ENCODE measurements around the gene RITA1.
"Not testable (repeated sequence)": the region's sequence is repeated elsewhere in the genome, so short reads cannot be mapped to it uniquely, and the experiment has no call there.

RITA1 gene, protein sequence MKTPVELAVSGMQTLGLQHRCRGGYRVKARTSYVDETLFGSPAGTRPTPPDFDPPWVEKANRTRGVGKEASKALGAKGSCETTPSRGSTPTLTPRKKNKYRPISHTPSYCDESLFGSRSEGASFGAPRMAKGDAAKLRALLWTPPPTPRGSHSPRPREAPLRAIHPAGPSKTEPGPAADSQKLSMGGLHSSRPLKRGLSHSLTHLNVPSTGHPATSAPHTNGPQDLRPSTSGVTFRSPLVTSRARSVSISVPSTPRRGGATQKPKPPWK

DNA sequence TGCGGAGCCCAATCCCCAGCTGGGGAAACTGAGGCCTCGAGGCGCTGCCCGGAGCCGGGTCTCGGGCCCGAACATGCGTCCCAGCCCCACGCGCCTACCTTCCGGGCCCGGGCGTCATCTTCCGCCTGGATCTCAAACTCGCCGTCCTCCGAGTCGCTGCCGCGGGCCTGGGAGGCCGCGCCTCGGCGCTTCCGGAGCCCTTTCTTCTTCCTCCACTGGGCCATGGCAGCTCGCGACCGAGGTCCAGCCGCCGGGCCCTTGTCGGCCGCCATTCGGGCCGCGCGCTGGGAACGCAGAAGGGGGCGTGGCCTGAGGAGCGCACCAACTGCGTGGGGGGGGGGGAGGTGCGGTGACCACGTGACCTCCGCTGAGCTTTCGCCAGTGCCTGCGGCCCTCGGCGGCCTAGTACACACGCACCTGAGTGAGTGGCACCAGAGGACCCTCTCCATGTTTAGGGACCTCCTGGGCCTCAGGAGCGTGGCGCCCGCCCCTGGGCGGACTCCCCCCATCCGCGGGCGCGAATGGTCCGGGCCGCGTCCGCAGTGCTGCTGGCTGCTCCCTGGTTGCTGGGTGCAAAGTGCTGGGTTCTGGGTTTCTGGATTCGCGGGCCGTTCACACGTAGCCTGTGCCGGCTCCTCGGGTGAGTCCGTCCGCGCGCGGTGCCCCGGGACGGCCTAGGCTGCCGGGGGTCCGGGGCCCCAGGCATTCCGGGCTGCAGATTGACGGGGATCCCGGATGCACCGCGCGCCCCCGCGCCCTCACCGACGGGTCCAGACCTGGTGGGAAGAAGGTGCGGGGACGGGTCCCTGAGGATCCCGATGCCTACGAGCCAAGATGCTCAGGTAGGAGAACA is at the start of gene RITA1, which contains the start of gene DDX54:
Gene RITA1 (plus strand): TSS at position 542 of the 853 bp plus-strand sequence. CDS start 1,026 bp downstream, outside the sequence.
Gene DDX54 (minus strand): TSS at position 299 of the 853 bp plus-strand sequence. CDS start 27 bp downstream, at position 272.
- DNase-seq (ENCODE audit: low spot score), result peak; percentile 85

DNA sequence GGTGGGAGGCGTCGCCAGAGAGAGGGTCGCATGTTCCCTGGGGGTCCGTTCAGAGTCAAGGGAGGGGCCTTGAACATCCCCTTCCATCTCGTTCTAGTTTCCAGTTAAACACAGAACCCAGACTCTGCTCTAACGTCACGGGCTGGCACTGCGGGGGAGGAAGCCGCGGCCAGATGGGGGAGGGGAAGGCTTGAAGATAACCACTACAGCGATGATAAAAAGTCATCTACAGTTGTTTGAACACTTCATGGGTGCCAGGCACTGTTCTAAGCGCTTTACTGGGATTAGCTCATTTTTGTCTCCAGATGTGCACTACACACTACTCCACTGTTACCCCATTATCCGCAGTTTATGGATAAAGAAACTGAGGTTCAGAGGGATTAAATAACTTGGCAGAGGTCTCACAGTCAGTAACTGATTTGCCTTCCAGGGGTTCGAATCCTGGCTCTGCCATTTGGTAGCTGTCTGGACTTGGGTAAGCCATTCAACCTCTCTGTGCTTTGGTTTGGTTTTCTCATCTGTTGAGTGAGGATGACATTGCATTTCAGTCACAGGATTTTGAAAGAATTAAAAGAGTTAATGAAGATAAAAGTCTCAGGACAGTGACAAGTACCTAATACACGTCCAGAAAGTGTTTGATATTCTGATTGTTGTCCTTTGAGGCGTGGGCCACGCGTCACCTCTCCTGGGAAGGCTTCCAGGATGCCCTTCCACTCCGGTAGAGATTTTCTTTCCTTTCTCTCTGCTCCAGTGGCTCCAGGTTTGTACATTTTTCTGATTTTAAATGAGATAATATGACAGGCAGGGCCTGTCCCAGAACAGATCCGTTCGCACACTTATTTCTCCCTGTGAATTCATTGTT is 49.2 kb upstream of the RITA1 start:
- DNase-seq (ENCODE audit: low spot score), result no peak

DNA sequence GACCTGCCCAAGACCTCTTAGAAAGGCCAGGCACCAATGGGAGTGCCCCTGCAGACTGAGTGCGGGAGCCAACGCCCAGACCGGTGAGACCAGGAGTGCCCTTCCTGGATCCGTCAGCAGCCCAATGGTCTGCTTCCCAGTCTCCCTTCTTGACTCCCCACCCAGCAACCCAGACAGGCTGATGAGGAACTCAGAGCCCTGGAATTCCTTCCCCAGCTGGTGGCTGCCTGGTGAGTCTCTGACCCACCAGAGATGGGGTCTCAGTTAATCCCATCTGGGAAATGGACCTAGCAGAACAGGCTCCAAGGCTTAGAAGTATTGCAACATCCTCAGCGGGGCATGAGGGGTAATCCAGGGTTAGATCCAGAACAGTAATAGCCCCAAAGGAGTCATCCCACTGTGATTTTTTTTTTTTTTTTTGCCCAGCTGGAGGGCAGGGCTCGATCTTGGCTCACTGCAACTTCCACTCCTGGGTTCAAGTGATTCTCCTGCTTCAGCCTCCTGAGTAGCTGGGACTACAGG is 48.5 kb upstream of the RITA1 start:
- no peak for DNase-seq (ENCODE audit: low spot score)

DNA sequence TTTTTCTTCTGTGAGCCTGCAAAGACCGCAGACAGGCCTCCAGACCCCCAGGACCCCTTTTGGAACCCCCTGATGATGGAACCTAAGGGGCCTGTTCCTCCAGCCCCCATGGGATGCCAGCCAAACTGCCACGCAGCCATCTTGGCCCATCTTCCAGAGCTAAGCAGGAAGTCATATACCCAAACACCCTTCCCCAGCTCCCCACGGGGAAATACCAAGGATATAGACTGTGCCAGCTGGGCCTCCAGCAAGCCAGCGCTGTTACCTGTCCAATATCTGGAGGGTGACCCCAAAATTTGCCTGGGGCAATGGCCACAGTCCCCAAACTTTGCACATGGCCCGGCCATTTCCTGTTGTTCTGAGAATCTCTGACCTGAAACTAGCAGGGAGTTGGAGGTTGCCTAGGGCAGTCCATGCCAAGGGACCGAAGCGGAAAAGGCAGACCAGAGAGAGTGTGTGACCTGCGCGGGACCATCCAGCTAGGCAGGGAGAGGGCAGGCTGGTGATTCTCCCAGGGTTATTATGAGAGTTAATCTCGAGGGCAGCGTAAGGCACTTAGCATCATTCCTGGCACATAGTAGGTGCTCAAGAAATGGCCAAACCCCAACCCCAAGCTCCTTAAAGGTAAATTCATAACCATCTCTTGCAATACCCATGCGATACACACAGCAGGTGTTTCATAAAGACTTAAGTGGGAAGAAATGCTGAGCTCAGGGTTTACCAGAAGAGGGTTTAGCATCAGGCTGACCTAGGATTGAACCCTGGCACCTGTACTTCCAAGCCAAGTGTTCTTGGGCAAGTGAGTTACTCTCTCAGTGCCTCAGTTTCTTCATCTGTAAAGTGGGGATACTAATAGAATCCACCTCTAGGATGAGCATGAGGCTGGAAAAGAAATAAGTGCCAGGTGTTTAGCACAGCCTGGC is 47.4 kb upstream of the RITA1 start:
- DNase-seq (ENCODE audit: low spot score), result no peak

DNA sequence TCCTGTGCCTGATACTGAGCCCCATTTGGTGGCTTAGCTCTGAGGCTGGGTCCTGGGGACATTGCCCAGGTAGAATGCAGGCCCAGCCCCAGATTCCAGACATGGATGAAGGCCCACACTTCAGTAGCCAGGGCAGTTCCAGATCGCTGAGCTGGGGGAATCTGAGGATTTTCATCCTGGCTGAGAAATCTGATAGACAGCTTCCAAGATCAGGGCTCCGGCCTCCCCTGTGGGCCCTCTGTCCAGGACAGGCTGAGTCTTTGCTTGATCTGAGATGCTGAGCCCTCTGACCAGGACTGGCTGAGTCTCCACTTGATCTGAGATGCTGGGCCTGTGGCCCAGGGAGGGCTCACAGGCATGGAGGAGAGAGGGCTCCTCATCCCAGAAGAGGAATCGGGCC is 46.7 kb upstream of the RITA1 start:
- DNase-seq (ENCODE audit: low spot score), result no peak

DNA sequence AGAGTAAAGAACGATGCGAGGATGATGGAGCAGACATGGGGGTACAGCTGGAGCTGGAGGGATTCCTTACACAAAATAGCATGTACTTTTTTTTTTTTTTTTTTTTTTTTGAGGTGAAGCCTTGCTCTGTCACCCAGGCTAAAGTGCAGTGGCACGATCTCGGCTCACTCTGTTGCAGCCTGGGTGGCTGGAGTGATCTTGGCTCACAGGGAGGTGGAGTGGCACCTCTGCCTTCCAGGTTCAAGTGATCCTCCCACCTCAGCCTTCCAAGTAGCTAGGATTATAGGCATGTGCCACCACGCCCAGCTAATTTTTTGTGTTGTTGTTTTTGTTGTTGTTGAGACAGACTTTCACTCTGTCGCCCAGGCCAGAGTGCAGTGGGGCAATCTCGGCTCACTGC is 44.8 kb upstream of the RITA1 start:
- no peak for DNase-seq (ENCODE audit: low spot score)

DNA sequence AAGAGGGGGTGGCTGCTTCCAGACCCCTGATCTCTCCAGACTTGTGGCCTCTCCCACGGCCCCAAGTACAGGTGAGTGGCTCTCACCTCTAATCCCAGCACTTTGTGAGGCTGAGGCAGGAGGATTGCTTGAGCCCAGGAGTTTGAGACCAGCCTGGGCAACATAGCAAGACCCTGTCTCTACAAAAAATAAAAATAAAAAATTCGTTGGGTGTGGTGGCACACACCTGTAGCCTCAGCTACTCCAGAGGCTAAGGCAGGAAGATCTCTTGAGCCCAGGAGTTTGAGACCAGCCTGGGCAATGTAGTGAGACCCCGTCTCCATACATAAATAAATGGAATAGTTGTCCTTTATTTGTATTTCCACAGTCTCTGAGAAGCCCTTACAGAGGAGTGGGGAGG is 43.8 kb upstream of the RITA1 start:
- DNase-seq (ENCODE audit: low spot score), result not testable (repeated sequence)

DNA sequence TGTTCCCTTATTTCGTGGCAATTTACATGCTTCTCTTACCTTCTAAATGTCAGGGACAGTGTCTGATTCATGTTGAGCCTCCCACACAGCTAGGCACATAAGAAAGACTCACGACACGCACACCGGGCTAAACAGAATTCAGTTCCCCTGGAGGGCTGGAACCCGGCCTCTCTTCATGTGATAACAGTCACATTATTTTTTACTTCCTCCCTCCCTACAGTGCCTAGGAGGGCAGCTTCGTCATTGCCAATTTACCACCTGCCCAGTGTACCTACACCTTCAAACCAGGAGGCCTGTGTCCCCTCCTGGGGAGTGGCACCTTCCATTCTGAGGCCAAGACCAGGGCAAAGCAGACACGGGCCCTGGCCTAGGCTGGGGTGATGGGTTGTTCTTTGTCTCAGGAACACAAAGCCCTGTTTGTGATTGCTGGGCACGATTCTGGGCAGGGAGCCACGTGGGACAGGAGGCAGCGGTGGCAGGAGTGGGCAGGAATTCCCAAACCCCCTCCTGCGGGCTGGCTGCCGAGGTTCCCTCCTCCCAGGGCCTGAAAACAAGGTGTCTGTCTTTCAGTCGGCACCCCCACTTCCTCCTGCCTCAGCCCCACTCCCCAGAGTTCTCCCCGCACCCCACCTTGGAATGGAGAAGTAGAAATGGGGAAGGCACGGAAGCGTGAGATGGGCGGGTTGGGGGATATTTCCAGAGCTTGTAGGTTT is 43.2 kb upstream of the RITA1 start:
- DNase-seq (ENCODE audit: low spot score), result no peak

DNA sequence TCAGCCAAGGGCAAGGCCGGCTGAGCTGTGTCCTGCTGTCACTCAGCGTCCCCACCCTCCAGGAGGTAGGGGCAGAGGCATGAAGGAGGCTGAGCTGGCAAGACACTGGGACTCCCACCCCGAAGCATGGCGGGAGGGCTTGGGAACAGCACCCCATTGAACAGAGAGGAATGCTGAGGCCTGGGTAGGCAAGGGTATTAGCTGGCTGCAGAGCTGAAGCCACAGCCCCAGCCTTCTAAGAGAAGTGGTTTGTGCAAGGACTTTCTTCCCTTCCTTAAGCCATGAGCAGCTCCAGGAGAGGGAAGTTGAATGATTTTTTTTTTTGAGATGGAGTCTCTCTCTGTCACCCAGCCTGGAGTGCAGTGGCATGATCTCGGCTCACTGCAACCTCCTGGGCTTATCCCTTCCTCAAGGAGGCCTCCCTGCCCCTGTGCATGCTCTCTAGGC is 42.6 kb upstream of the RITA1 start:
- DNase-seq (ENCODE audit: low spot score), result no peak

DNA sequence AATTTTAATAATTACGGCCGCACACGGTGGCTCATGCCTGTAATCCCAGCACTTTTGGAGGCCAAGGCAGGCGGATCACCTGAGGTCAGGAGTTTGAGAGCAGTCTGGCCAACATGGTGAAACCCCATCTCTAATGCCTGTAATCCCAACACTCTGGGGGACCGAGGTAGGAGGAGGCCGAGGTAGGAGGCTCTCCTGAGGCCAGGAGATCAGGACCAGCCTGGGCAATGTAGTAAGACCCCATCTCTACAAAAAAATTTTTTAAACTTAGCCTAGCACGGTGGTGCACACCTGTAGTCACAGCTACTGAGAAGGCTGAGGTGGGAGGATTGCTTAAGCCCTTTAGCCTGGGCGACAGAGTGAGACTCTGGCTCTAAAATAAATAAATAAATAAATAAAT is 41.6 kb upstream of the RITA1 start:
- no peak for DNase-seq (ENCODE audit: low spot score)

DNA sequence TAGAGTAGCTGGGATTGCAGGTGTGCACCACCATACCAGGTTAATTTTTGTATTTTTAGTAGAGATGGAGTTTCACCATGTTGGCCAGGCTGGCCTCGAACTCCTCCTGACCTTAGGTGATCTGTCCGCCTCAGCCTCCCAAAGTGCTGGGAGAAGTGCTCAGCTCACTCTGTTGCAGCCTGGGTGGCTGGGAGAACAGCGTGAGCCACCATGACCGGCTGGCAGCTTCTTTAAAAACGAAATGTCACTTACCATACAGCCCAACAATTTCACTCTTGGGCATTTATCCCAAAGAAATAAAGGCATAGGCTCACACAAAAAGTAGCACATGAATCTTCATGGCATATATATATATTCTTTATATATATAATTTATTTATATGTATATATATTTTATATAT is 40.7 kb upstream of the RITA1 start:
- DNase-seq (ENCODE audit: low spot score), result no peak

DNA sequence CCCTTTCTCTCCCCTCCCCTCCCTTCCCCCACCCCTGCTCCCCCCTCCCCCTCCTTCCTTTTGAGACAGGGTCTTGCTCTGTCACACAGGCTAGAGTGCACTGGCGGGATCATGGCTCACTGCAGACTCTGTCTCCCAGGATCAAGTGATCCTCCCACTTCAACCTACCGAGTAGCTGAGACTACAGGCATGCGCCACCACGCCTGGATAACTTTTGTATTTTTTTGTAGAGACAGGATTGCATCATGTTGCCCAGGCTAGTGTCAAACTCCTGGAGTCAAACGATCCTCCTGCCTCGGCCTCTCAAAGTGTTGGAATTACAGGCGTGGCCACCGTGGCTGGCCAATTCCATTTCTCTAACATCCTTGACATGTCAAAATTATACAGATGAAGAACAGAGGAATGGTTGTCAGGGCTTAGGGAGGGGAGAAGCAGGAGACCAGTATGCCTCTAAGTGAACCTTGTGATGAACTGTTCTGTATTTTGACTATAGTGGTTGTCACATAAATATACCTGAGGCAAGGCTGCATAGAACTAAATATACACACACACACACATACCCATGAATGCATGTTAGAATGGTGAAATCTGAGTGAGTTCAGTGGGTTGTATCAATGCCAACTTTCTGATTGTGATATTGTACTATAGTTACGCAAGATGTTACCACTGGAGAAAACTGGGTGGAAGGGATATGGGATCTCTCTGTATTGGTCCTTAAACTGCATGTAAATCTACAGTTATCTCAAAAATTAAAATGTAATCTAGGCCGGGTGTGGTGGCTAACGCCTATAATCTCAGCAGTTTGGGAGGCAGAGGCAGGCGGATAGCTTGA is 39.6 kb upstream of the RITA1 start:
- no peak for DNase-seq (ENCODE audit: low spot score)

DNA sequence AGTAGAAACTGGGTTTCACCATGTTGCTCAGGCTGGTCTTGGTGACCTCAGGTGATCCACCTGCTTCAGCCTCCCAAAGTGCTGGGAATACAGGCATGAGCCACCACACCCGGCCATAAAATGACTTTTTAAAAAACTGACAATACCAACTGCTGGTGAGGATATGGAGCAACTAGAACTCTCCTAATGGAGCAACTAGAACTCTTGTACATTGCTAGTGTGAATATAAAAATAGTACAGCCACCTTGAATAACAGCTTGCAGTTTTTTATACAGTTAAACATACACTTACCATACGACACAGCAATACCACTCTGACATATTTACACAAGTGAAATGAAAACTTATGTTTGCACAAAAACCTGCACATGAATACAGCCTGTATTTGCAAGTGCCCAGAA is 38.5 kb upstream of the RITA1 start:
- no peak for DNase-seq (ENCODE audit: low spot score)

DNA sequence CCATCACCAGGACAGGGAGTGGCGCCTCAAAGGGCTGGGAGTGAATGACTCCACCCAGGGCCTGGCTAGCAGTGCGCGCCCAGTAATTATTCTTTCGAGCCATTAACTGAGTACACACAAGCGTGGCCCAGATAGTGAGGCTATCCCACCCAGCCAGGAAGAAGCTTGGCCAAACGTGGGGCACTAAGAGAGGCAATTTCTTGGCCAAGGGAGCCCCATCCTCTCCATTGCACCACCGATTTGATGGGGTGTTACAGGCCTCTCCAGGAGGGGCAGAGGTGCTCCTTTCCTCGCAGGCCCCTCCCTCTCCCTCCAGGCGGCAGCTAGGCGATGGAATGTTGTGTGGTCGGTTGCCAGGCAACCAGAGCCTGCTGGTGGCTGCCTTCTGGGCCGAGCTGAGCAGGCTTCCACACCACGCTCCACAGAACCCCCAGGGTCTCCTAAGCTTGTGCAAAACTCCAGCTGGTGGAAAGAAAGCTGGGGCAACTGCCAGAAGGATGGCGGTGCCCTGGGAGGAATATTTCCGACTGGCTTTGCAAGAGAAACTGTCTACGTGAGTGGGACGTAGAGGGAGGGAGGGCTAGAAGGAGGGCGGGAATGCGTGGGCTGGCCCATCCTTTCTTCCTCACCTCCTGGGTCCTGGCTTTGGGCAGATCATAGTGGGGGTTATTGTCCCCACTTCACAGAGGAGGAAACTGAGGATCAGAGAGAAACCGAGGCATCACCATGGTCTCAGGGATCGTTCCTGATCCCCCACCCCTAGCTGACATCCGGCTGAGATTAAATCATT is 36.0 kb upstream of the RITA1 start, which contains the start of gene CFAP73:
Gene CFAP73 (plus strand): TSS at position 364 of the 790 bp plus-strand sequence. CDS start 134 bp downstream, at position 498.
- peak; percentile 94 for DNase-seq (ENCODE audit: low spot score)

DNA sequence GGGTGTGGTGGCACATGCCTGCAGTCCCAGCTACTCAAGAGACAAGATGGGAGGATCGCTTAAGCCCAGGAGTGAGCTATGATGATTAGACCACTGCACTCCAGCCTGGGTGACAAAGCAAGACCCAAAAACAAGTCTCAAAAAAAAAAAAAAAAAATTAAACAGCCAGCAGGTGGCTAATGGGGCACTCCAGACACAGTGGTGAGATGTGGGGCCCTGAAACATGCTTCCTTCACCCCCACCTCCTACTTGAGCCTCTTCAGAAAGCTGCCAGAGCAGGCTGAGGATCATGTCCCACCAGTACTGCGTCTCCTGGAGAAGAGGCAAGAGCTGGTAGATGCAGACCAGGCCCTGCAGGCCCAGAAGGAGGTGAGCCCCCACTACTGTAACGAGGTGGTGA is 33.9 kb upstream of the RITA1 start:
- no peak for DNase-seq (ENCODE audit: low spot score)

DNA sequence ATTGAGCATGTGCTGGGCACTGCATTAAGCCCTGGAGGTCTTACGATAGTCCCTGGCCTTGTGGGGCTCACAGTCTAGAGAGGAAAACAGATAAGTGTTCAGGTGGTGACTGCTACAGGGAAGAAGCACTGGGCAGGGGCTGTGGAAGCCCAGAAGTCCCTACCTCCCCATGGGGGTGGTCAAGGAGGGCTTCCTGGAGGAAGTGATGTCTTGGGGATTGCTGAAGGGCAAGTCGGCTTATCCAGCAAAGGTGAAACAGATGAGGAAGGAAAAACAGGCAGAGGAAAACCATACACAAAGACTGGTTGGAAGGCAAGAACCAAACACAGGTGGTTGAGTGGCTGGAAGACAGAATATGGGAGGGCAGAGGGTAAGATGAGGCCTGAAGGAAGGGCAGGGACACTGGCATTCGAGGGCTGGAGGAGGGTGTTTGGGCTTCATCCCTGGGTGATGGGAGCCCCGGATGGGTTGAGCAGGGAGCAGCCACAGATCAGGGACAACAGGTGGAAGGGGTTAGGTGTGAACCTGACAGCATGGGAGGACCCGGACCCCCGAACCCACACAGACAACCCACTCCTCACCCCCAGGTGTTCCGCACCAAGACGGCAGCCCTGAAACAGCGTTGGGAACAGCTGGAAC is 33.2 kb upstream of the RITA1 start:
- DNase-seq (ENCODE audit: low spot score), result no peak

DNA sequence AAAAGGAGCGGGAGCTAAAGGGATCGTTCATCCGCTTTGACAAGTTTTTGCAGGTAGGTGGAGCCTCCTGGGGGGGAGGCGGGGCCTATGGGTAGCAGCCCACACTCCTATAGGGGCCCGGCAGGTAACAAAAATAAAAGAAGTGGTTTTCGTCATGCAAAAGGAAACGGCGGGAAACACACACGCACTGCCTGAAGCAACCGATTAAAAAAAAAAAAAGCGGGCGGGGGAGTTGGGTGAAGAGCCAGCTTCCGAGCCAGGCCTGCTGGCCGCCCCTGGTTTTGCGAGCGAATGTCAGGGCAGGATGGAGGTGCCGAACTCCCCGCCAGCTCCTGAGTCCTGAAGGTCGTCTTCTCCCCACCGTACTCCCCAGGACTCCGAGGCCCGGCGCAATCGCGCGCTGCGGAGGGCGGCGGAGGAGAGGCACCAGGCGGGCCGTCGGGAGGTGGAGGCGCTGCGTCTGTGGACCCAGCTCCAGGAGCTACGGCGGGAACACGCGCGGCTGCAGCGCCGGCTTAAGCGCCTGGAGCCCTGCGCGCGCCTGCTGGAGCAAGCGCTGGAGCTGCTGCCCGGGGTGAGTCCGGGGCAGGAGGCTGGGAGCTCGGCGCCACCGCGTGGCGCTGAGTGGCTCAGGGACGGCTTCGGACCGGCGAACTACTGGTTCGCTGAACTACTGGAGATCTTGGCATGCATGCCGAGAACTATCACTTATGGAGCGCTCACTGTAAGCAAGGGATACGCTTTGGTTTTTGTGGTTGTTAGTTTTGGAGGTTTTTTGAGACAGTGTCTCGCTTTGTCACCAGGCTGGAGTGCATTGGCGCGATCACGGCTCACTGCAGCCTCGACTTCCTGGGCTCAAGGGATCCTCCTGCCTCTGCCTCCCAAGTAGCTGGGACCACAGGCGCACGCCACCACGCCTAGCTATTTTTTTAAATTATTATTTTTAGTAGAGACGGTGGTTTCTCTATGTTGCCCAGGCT is 32.4 kb upstream of the RITA1 start:
- peak; percentile 94 for DNase-seq (ENCODE audit: low spot score)

Measured in AG20443 (cell line).